HG02678 (cell line): ENCODE results near the gene SGF29.
"Not testable (repeated sequence)": the region's sequence is repeated elsewhere in the genome, so short reads cannot be mapped to it uniquely, and the experiment has no call there.

ENCODE experiments used
- ATAC-seq: cut with Tn5 transposase; IDR thresholded peaks from one replicate; pipeline ENCODE4 v1.9.1; 2021; ENCODE audit warnings: mild to moderate bottlenecking, moderate library complexity; ENCODE audit not compliant: unreplicated experiment

Gene SGF29

GRCh38 chr16:28563218-28563617 lies 9.5 kb downstream of the SGF29 start:
- ATAC-seq: no peak

- ATAC-seq: not testable (repeated sequence)
Measured at GRCh38 chr16:28566233-28566925, 12.7 kb downstream of the SGF29 start.

GRCh38 chr16:28567292-28567691 lies 13.6 kb downstream of the SGF29 start:
- no peak for ATAC-seq

DNA sequence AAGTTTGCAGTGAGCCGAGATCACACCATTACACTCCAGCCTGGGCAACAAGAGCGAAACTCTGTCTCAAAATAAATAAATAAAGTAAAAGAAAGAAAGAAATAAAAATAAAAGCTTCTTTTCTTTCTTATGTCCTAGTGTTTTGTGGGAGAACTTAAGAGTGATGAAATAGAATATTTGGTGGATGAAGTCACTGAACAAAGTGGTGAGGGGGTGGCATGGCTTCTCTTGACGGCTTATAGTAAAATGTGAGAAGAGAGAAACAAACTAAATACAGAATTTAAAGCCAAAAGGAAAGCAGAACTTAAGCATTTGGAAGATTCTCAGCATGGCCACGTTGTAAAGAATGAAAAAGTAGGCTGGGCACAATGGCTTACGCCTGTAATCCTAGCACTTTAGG lies 15.3 kb downstream of the SGF29 start:
- no peak for ATAC-seq

GRCh38 chr16:28569968-28570752 lies 16.4 kb downstream of the SGF29 start:
- no peak for ATAC-seq

DNA sequence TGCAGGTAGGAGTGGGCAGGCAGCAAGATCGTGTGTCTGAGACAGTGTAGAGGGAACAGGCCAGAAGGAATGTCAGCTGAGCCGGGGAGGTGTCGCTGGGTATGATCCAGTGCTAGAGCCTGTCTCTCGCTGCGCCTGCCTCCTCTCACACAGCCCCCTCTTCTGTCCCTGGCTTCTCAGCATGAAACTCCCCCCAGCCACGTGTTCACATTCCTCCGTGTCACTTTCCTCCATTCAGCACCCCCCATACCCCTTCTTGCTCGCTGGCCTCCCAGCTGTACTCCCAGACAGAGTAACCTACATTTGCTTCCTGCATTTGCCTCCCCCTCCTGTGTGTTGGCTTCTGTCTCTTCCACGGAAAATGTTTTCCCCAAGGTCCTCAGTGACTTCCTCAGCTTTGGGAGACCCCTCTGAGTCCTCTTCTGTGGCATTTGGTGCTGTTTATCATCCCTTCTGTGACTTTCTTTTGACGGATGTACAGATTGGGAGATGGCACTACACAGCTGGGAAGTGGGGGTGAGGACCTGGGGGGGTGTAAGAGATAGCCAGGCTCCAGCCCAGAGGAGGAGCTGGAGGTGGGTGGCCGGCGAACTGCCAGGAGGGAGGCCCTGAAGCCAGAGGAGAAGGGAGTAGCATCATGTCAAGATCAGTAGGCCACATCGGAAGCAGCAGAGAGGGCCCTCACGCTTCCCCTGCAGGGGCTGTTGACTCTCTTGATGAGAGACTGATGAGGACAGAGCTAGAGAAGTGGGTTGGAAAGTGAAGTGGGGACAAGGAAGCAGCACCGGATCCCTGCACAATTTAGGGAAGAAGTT lies 19.2 kb downstream of the SGF29 start:
- no peak for ATAC-seq

- no peak for ATAC-seq
Measured at GRCh38 chr16:28573738-28574718, 20.3 kb downstream of the SGF29 start.

- ATAC-seq: no peak
Measured at GRCh38 chr16:28574925-28575324, 21.2 kb downstream of the SGF29 start.

- ATAC-seq: no peak
Measured at GRCh38 chr16:28575446-28576109, 21.9 kb downstream of the SGF29 start.

DNA sequence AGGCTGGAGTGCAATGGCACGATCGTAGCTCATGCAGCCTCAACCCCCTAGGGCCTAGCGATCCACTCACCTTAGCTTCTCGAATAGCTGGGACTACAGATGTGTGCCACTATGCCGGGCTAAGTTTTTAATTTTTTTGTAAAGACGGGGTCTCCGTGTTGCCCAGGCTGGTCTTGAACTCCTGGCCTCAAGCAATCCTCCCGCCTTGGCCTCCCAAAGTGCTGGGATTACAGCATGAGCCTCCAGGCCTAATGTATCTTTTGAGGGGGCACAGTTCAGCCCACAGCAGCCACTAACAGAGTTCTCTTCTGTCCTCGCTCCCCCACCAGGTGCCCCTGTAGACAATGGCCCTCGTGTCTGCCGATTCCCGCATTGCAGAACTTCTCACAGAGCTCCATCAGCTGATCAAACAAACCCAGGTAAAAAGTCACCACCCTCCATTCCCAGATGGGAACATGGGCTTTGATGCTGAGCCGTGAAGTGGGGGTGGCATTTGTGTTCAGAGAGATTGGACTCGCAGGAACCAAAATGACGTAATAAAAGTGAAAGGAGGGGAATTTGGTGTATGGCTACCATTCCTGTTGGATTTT lies 27.1 kb downstream of the SGF29 start:
- no peak for ATAC-seq

- no peak for ATAC-seq
Measured at GRCh38 chr16:28585674-28586073, 32.0 kb downstream of the SGF29 start.

GRCh38 chr16:28586466-28586865 lies 32.7 kb downstream of the SGF29 start:
- ATAC-seq: no peak

DNA sequence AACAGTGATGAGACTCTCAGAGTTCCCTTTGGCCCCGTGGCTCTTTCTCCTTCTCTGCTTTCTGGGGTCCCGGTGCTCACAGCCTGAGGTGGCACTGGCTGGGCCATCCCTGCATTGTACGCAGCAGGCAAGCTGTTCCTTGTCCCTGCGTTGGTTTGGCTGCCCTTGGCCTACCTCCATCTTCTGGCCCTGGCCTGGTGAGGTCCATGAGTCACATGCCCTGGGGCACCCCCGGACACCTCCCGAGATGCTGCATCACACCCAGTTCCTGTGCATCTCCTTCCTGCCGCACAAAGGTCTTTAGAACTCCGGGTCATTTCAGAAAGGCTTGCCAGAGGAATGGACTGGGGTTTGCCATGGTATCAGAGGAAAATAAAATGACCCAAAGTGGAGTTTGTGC lies 33.7 kb downstream of the SGF29 start:
- no peak for ATAC-seq

- ATAC-seq: no peak
Measured at GRCh38 chr16:28589069-28589468, 35.3 kb downstream of the SGF29 start.

- no peak for ATAC-seq
Measured at GRCh38 chr16:28589930-28590329, 36.2 kb downstream of the SGF29 start.

DNA sequence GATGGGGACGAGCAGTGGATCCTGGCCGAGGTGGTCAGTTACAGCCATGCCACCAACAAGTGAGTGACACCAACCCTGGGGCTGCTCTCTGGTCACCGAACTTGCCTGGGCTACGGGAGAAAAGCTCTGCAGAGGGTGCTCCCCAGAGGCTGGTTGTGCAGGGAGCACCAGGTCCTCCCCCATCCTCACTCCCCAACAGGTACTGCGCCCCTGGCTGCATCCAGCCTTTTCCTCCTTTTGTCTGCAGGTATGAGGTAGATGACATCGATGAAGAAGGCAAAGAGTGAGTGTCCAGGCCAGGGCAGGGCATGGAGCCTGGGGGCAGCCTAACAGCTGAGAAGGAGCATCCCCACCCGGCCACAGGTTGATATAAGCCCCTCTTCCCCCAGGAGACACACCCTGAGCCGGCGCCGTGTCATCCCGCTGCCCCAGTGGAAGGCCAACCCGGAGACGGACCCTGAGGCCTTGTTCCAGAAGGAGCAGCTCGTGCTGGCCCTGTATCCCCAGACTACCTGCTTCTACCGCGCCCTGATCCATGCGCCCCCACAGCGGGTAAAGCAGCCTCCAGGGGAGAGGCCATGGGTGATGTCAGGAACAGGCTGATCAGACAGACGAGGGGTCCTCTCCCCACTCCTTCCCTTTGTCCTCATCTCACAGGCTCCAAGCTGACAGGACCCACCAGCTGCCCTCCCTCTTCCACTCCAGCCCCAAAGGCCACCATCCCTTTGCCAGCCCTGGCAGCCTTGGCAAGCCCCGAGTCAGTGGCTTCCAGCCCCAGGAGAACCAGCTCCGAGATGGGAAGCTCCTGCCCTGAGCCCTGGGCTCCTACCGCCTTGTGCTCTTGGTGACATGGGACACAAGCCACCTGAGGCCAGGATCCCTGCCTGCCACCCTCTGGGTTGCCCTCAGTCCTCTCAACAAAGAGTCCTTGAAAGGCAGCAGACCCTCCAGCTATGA lies 36.9 kb downstream of the SGF29 start:
- ATAC-seq: no peak

DNA sequence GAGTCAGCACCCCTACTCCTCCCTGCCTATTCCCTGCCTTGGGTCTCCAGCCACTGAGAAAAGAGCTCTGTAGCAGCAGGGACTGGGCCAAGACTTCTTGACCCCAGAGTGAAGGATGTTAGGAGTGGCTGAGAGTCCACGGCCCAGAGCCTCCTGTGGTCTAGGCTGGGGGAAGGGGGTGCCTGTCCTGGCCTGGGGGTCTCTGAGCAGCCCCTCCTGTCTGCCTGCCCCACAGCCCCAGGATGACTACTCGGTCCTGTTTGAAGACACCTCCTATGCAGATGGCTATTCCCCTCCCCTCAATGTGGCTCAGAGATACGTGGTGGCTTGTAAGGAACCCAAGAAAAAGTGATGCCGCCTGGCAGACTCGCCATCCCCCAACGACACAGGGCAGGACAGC lies 37.6 kb downstream of the SGF29 start:
- ATAC-seq: no peak

GRCh38 chr16:28592511-28592910 lies 38.8 kb downstream of the SGF29 start:
- no peak for ATAC-seq
